Hepatocyte (in vitro differentiated cells): ENCODE results near the gene SLC5A1. TPM values are rescaled to one million over a fixed set of nuclear protein-coding genes. Genes with fewer than 3 reads are reported as not detected.

Experiments
- polyA plus RNA-seq: library from polyadenylated mRNA; unstranded; fragments of >200 nt; fragmentation: Nextera tagmentation; extraction: Ambion mirVana; gene quantifications from 2 replicates; pipeline ENCODE4 v1.2.1, GENCODE V29; 2016
- small RNA-seq: library from RNA; depleted of rRNA; stranded (forward); fragments of <200 nt; gene quantifications from one replicate; pipeline ENCODE3, GENCODE V24; 2014
- total RNA-seq: library from RNA; depleted of rRNA; stranded (reverse); fragments of >200 nt; gene quantifications from 2 replicates; pipeline ENCODE4 v1.2.3, GENCODE V29; 2014

Gene SLC5A1
- total and polyA plus RNA-seq, 2 experiments from 2014 or later: 3.0 to 7.3 TPM

Small RNA genes lying within 50 kb of the gene (small RNA-seq; reads per million reads assigned to genes)
- not detected for gene AP1B1P2

Other genes starting within 250 kb of the SLC5A1 start
- 80.7 and 87.0 TPM in 2 replicates for gene YWHAH, start 98.7 kb upstream of the SLC5A1 start, total RNA-seq
- gene YWHAH, start 98.7 kb upstream of the SLC5A1 start, polyA plus RNA-seq: 122 and 135 TPM in 2 replicates
- not detected in 2 replicates for gene C22orf42, start 116.0 kb downstream of the SLC5A1 start, total RNA-seq
- gene C22orf42, start 116.0 kb downstream of the SLC5A1 start, polyA plus RNA-seq: not detected in 2 replicates
- 0.48 and 0.97 TPM in 2 replicates for gene RFPL2, start 161.8 kb downstream of the SLC5A1 start, total RNA-seq
- 0.62 TPM in 1 of 2 replicates, not detected in the other for gene RFPL2, start 161.8 kb downstream of the SLC5A1 start, polyA plus RNA-seq
- gene SLC5A4, start 212.1 kb downstream of the SLC5A1 start, total RNA-seq: 0.47 TPM in 1 of 2 replicates, not detected in the other
- 0.07 TPM in 1 of 2 replicates, not detected in the other for gene SLC5A4, start 212.1 kb downstream of the SLC5A1 start, polyA plus RNA-seq